SU-DHL-6 (cell line): ENCODE measurements around the gene ANKRD39.

Experiments used
- EZH2phosphoT487 ChIP-seq: fragments of 200-600 bp; sonication (generic), shearing (Covaris generic); conservative IDR thresholded peaks from 2 replicates; pipeline ENCODE4 v1.6.1; 2018; ENCODE audit warnings: mild to moderate bottlenecking, antibody characterized with exemption, low read length, moderate library complexity, mixed read lengths
- TF ChIP-seq, protein P1 (sequence below): fragments of 200-600 bp; sonication (generic); IDR thresholded peaks from one replicate; pipeline ENCODE4 v1.5.1; 2017; ENCODE audit warnings: antibody characterized with exemption, mild to moderate bottlenecking, low read length, moderate library complexity; ENCODE audit not compliant: insufficient read depth, poor library complexity, severe bottlenecking

DNA sequence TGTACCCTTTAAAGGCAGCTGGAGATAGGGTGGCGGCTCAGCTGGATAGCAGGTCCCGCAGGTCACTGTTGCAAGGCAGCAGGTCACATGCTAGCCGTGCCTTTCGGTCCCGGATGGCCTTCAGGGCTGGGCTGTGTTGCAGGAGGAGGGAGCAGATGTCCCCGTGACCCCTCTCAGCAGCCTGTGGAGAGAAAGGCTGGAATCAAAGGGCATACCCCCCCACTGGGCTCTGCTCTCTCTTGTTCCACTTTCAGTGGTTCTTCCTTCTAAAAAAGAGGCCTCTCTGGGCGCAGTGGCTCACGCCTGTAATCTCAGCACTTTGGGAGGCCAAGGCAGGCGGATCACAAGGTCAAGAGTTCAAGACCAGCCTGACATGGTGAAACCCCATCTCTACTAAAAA, 9.6 kb downstream of the ANKRD39 start:
- TF ChIP-seq, protein P1, sequence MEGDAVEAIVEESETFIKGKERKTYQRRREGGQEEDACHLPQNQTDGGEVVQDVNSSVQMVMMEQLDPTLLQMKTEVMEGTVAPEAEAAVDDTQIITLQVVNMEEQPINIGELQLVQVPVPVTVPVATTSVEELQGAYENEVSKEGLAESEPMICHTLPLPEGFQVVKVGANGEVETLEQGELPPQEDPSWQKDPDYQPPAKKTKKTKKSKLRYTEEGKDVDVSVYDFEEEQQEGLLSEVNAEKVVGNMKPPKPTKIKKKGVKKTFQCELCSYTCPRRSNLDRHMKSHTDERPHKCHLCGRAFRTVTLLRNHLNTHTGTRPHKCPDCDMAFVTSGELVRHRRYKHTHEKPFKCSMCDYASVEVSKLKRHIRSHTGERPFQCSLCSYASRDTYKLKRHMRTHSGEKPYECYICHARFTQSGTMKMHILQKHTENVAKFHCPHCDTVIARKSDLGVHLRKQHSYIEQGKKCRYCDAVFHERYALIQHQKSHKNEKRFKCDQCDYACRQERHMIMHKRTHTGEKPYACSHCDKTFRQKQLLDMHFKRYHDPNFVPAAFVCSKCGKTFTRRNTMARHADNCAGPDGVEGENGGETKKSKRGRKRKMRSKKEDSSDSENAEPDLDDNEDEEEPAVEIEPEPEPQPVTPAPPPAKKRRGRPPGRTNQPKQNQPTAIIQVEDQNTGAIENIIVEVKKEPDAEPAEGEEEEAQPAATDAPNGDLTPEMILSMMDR, result no peak
- no peak for TF ChIP-seq EZH2phosphoT487
